Activated CD8-positive, alpha-beta memory T cell treated with anti-CD3 and anti-CD28 coated beads, Interleukin-2, amount 50 U/mL, for 1 hour (primary cell): ENCODE data around the gene RPL22.

Experiments used
- DNase-seq: peaks from one replicate; pipeline ENCODE4 v3.0.0-alpha.2; 2020; ENCODE audit errors: extremely low read depth

The RPL22 gene

GRCh38 chr1:6172549-6172948 is 26.8 kb downstream of the RPL22 start:
- no peak for DNase-seq

GRCh38 chr1:6171548-6172124 is 27.8 kb downstream of the RPL22 start:
- DNase-seq = no peak

- DNase-seq = no peak
Measured at GRCh38 chr1:6170742-6171201, 28.6 kb downstream of the RPL22 start.

GRCh38 chr1:6170116-6170741 is 29.2 kb downstream of the RPL22 start:
- DNase-seq = no peak

- no peak for DNase-seq
Measured at GRCh38 chr1:6168947-6169586, 30.3 kb downstream of the RPL22 start.

GRCh38 chr1:6167391-6168303 is 31.7 kb downstream of the RPL22 start:
- no peak for DNase-seq

GRCh38 chr1:6166655-6167390 is 32.6 kb downstream of the RPL22 start:
- no peak for DNase-seq

- DNase-seq = no peak
Measured at GRCh38 chr1:6166221-6166620, 33.2 kb downstream of the RPL22 start.

- DNase-seq = no peak
Measured at GRCh38 chr1:6165441-6165985, 33.9 kb downstream of the RPL22 start.

- no peak for DNase-seq
Measured at GRCh38 chr1:6165027-6165426, 34.4 kb downstream of the RPL22 start.

- DNase-seq = no peak
Measured at GRCh38 chr1:6163973-6164617, 35.3 kb downstream of the RPL22 start.

- no peak for DNase-seq
Measured at GRCh38 chr1:6163191-6163972, 36.0 kb downstream of the RPL22 start.

- DNase-seq = no peak
Measured at GRCh38 chr1:6162773-6163172, 36.6 kb downstream of the RPL22 start.

GRCh38 chr1:6162341-6162740 is 37.1 kb downstream of the RPL22 start:
- DNase-seq = no peak

- no peak for DNase-seq
Measured at GRCh38 chr1:6158181-6158580, 41.2 kb downstream of the RPL22 start.

GRCh38 chr1:6157528-6158174 is 41.7 kb downstream of the RPL22 start:
- no peak for DNase-seq

- no peak for DNase-seq
Measured at GRCh38 chr1:6157132-6157527, 42.3 kb downstream of the RPL22 start.

GRCh38 chr1:6154525-6155319 is 44.7 kb downstream of the RPL22 start:
- no peak for DNase-seq

GRCh38 chr1:6152882-6153281 is 46.5 kb downstream of the RPL22 start:
- no peak for DNase-seq
